Suprapubic skin (tissue), 4 donors: ENCODE results near the gene TEX264. TPM values are rescaled to one million over a fixed set of nuclear protein-coding genes. Genes with fewer than 3 reads are reported as not detected.
"Not testable (repeated sequence)": the region's sequence is repeated elsewhere in the genome, so short reads cannot be mapped to it uniquely, and the experiment has no call there.

Experiments used
- DNase-seq, 2 donors: peaks; one replicate each; pipeline ENCODE4 v3.0.0-alpha.2; 2019; ENCODE audit warnings: low spot score in 2 of 2
- H3K27ac ChIP-seq: fragments of 200-600 bp; sonication (generic); one replicate; pipeline ENCODE4 v1.5.1; 2019
- H3K27me3 ChIP-seq: fragments of 200-600 bp; sonication (generic); one replicate; pipeline ENCODE4 v1.5.1; 2019
- H3K36me3 ChIP-seq: fragments of 200-600 bp; sonication (generic); one replicate; pipeline ENCODE4 v1.5.1; 2019
- H3K4me1 ChIP-seq: fragments of 200-600 bp; sonication (generic); one replicate; pipeline ENCODE4 v1.5.1; 2019
- H3K4me3 ChIP-seq: fragments of 200-600 bp; sonication (generic); one replicate; pipeline ENCODE4 v1.5.1; 2019; ENCODE audit warnings: mild to moderate bottlenecking
- H3K9me3 ChIP-seq: fragments of 200-600 bp; sonication (generic); one replicate; pipeline ENCODE4 v1.5.1; 2019
- CTCF ChIP-seq, 2 donors: fragments of 200-600 bp in 1 of 2; fragments of 450-650 bp in 1 of 2; sonication (generic) in 1 of 2; IDR thresholded peaks; one replicate each; pipeline ENCODE4 v1.5.1; 2016 to 2019; ENCODE audit warnings: antibody characterized with exemption in 2 of 2, mild to moderate bottlenecking in 1 of 2, moderate library complexity in 1 of 2
- EP300 ChIP-seq: sonication (generic); formaldehyde crosslinking; IDR thresholded peaks from one replicate; pipeline ENCODE4 v1.6.1; 2017; ENCODE audit warnings: antibody characterized with exemption
- POLR2A ChIP-seq, 2 donors: fragments of 450-650 bp; IDR thresholded peaks; one replicate each; pipeline ENCODE4 v1.6.1; 2017; ENCODE audit warnings: antibody characterized with exemption in 2 of 2, mild to moderate bottlenecking in 2 of 2, moderate library complexity in 2 of 2
- POLR2AphosphoS5 ChIP-seq, 3 donors: sonication (generic); formaldehyde crosslinking; IDR thresholded peaks; one replicate each; pipeline ENCODE4 v1.6.1; 2017; ENCODE audit warnings: antibody characterized with exemption in 3 of 3
- WGBS: methylation state at CpG from one replicate; pipeline ENCODE4 v1.1.5; 2018; 5-methylcytosine and 5-hydroxymethylcytosine counted together
- total RNA-seq, 4 donors: library from RNA; depleted of rRNA; stranded (reverse); fragments of >200 nt; gene quantifications; one replicate each; pipeline ENCODE4 v1.1.0, GENCODE V29; 2016

The TEX264 gene
- total RNA-seq, 4 donors from 2014 or later, result 52.3 to 137 (median 129) TPM

DNA sequence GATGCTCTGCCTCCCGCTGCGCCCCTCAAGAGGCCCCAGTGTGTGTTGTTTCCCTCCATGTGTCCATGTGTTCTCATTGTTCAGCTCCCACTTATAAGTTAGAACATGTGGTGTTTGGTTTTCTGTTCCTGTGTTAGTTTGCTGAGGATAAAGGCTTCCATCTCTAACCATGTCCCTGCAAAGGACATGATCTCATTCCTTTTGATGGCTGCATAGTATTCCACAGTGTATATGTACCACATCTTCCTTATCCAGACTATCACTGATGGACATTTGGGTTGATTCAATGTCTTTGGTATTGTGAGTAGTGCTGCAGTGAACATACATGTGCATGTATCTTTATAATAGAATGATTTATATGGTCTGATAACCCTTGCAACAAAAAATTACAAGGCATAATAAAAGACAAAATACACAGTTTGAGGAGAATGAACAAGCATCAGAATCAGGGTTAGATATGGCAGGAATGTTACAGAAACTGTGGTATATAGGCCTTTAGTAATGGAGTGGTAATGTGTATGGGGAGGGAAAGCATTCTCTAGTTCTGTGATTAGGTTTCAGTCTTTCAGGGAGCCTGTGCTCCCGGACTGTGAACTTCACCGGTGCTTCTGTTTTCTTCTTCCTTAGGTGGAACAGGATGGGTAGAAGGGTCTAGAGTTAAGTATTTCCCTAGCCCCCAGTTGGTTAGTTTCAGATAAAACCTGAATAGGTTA lies 63.0 kb downstream of the TEX264 start:
- TF ChIP-seq CTCF (IDR thresholded peaks at IDR 0.05), result no peak
- TF ChIP-seq EP300, result no peak
- TF ChIP-seq POLR2AphosphoS5 (IDR thresholded peaks at IDR 0.05), result no peak
- TF ChIP-seq POLR2A (IDR thresholded peaks at IDR 0.05), result no peak
- DNase-seq, result no peak
- H3K4me3 ChIP-seq, result no peak overlapping the region
- H3K9me3 ChIP-seq, result no peaks in the 10 kb centered on the region
- 86% methylated on average over 4 of the region's 4 CpGs for WGBS
- H3K36me3 ChIP-seq, result no peaks in the 10 kb centered on the region
- H3K4me1 ChIP-seq, result no peaks in the 10 kb centered on the region
- no peak overlapping the region for H3K27ac ChIP-seq
- no peaks in the 10 kb centered on the region for H3K27me3 ChIP-seq

- no peaks in the 10 kb centered on the region for H3K4me1 ChIP-seq
- H3K9me3 ChIP-seq, result no peaks in the 10 kb centered on the region
- no peak for DNase-seq
- no peaks in the 10 kb centered on the region for H3K36me3 ChIP-seq
- no peaks in the 10 kb centered on the region for H3K27me3 ChIP-seq
- no peak overlapping the region for H3K4me3 ChIP-seq
- H3K27ac ChIP-seq, result no peak overlapping the region
- 53% methylated on average over 3 of the region's 3 CpGs for WGBS
- TF ChIP-seq POLR2A (IDR thresholded peaks at IDR 0.05) (no peak), CTCF (IDR thresholded peaks at IDR 0.05) (no peak), EP300 (no peak), POLR2AphosphoS5 (IDR thresholded peaks at IDR 0.05) (no peak)
Observed at GRCh38 chr3:51734572-51734907, 63.5 kb downstream of the TEX264 start.

GRCh38 chr3:51735039-51735438 lies 64.0 kb downstream of the TEX264 start:
- 50% methylated on average over 3 of the region's 3 CpGs for WGBS
- H3K27me3 ChIP-seq, result no peaks in the 10 kb centered on the region
- no peak for DNase-seq

GRCh38 chr3:51735950-51736349 lies 64.9 kb downstream of the TEX264 start:
- H3K9me3 ChIP-seq, result no peaks in the 10 kb centered on the region
- no peak overlapping the region for H3K27ac ChIP-seq
- TF ChIP-seq CTCF (IDR thresholded peaks at IDR 0.05) (no peak), POLR2AphosphoS5 (IDR thresholded peaks at IDR 0.05) (no peak), EP300 (no peak), POLR2A (IDR thresholded peaks at IDR 0.05) (no peak)
- H3K36me3 ChIP-seq, result no peaks in the 10 kb centered on the region
- DNase-seq, result no peak
- no peak overlapping the region for H3K4me3 ChIP-seq
- no peaks in the 10 kb centered on the region for H3K4me1 ChIP-seq
- H3K27me3 ChIP-seq, result no peaks in the 10 kb centered on the region
- WGBS, result 80% methylated on average over 2 of the region's 2 CpGs

More at GRCh38 chr3:51735039-51735438, 64.0 kb downstream of the TEX264 start:
- H3K4me1 ChIP-seq, result no peaks in the 10 kb centered on the region
- no peak overlapping the region for H3K27ac ChIP-seq
- no peaks in the 10 kb centered on the region for H3K9me3 ChIP-seq
- TF ChIP-seq CTCF (IDR thresholded peaks at IDR 0.05), result no peak
- TF ChIP-seq POLR2AphosphoS5 (IDR thresholded peaks at IDR 0.05), result no peak
- H3K4me3 ChIP-seq, result no peak overlapping the region
- H3K36me3 ChIP-seq, result no peaks in the 10 kb centered on the region

DNA sequence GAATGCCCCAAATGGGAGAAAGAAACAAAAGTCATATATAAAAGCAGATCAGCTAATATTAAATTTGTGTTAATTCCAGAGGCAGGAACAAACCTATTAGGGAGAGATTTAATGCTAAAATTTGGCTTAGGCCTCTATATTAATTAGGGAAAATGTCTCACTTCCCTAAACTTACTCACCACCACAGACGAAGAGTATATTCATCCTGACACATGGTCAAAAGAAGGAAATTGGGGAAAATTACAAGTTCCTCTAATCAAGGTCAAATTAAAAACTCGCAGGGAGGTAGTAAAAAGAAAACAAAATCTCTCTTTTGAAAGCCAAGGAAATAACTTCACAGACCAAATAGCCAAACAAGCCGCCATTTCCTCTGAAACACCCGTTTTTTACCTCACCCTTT lies 68.1 kb downstream of the TEX264 start:
- no peaks in the 10 kb centered on the region for H3K36me3 ChIP-seq
- H3K4me3 ChIP-seq, result no peak overlapping the region
- DNase-seq, result no peak
- no peaks in the 10 kb centered on the region for H3K4me1 ChIP-seq
- no peak overlapping the region for H3K27ac ChIP-seq
- H3K9me3 ChIP-seq, result no peaks in the 10 kb centered on the region
- WGBS, result 66% methylated on average over 4 of the region's 4 CpGs
- no peaks in the 10 kb centered on the region for H3K27me3 ChIP-seq
- TF ChIP-seq CTCF (IDR thresholded peaks at IDR 0.05) (no peak), EP300 (no peak), POLR2AphosphoS5 (IDR thresholded peaks at IDR 0.05) (no peak), POLR2A (IDR thresholded peaks at IDR 0.05) (no peak)

DNA sequence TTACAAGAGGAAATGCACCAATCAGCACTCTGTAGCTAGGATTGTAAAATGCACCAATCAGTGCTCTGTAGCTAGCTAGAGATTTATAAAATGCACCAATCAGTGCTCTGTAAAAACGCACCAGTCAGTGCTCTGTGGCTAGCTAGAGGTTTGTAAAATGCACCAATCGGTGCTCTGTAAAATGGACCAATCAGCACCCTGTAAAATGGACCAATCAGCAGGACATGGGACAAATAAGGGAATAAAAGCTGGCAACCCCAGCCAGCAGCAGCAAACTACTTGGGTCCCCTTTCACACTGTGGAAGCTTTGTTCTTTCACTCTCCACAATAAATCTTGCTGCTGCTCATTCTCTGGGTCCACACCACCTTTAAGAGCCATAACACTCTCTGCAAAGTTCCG lies 71.3 kb downstream of the TEX264 start:
- not testable (repeated sequence) for H3K27ac ChIP-seq, DNase-seq, H3K4me1 ChIP-seq, H3K9me3 ChIP-seq, H3K36me3 ChIP-seq, H3K27me3 ChIP-seq, H3K4me3 ChIP-seq
- 83% methylated on average over 3 of the region's 3 CpGs for WGBS

- not testable (repeated sequence) for H3K36me3 ChIP-seq, H3K27ac ChIP-seq, H3K27me3 ChIP-seq, H3K9me3 ChIP-seq, DNase-seq, H3K4me3 ChIP-seq, H3K4me1 ChIP-seq
- WGBS, result 50% methylated on average over 4 of the region's 4 CpGs
Observed at GRCh38 chr3:51742978-51743377, 71.9 kb downstream of the TEX264 start.
